Measurements from ENCODE around the gene SERPIND1. TPM values are rescaled to one million over a fixed set of nuclear protein-coding genes. Genes with fewer than 3 reads are reported as not detected.

SERPIND1 gene
- total and polyA plus RNA-seq, 2 of the 8 experiments (the other 6 are each of a cell fraction or from before 2014, with no cell fraction given), result not detected

DNA sequence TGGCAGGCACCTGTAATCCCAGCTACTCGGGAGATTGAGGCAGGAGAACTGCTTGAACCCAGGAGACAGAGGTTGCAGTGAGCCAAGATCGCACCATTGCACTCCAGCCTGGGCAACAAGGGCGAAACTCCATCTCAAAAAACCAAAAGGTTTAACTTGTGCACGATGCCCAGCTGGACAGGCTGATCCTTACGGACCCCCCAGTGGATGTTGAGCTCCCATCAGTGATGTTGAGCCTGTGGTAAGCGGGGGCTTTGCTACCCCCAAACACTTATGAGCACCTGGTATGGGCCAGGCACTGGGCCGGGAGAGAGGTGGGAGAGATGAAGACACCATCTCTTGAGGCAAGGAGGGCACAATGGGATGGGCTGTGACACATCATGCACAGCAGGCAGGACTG lies 7.4 kb upstream of the SERPIND1 start:
- Histone ChIP-seq H4K5ac (ENCODE audit: insufficient read length, low read depth, low read length) (no peak overlapping the region), H2BK20ac (ENCODE audit: low read length) (no peak overlapping the region), H3K4me2 (ENCODE audit: insufficient read depth in 1 of 2, low read depth in 2 of 2, low read length in 2 of 2) (no peak overlapping the region), H3K79me2 (ENCODE audit: control insufficient read depth in 1 of 2, insufficient read depth in 2 of 2, low read length in 2 of 2) (no peaks in the 10 kb centered on the region), H4K20me1 (replicated peaks in 1 of 2; ENCODE audit: control insufficient read depth in 1 of 2, insufficient read depth in 2 of 2, low read length in 2 of 2) (peaks cover 2 to 4% of the 10 kb centered on the region in 2 experiments), H3K27me3 (replicated peaks in 1 of 4; ENCODE audit: control insufficient read depth in 3 of 4, extremely low read depth in 1 of 4, insufficient read depth in 3 of 4, low read length in 3 of 4) (no peaks in the 10 kb centered on the region), H3K18ac (ENCODE audit: extremely low read depth, low read length) (no peak overlapping the region), H2AFZ (ENCODE audit: low read length) (no peak overlapping the region), H3K79me1 (ENCODE audit: low read depth, low read length) (no peaks in the 10 kb centered on the region), H3K4me1 (replicated peaks in 1 of 4; ENCODE audit: control insufficient read depth in 3 of 4, insufficient read depth in 4 of 4, low read length in 3 of 4) (no peaks in the 10 kb centered on the region), H3K9ac (replicated peaks in 1 of 4; ENCODE audit: extremely low read depth in 1 of 4, low read depth in 3 of 4, low read length in 3 of 4) (no peak overlapping the region), H3K9me3 (ENCODE audit: insufficient read depth in 2 of 2, low read depth in 1 of 2, low read length in 1 of 2) (no peaks in the 10 kb centered on the region), H2BK120ac (replicated peaks; ENCODE audit: low read depth, low read length) (no peak overlapping the region), H3K14ac (ENCODE audit: insufficient read length) (no peak overlapping the region), H3K4me3 (ENCODE audit: extremely low read depth in 1 of 4, insufficient read depth in 2 of 4, low read depth in 3 of 4, low read length in 4 of 4) (no peak overlapping the region), H2AK5ac (ENCODE audit: low read depth, low read length) (no peak overlapping the region), H3K27ac (ENCODE audit: low read depth, low read length) (no peak overlapping the region), H2BK12ac (ENCODE audit: low read depth, low read length) (no peak overlapping the region), H4K8ac (ENCODE audit: extremely low read depth, insufficient read depth, low read length) (no peak overlapping the region), H3K36me3 (ENCODE audit: control insufficient read depth in 2 of 4, insufficient read depth in 4 of 4, low read length in 3 of 4) (peaks cover 0 to 8% (median 3%) of the 10 kb centered on the region in 4 experiments; a peak in 4 of 8 replicates), H4K91ac (replicated peaks; ENCODE audit: insufficient read length, low read length) (no peak overlapping the region), H3K23me2 (ENCODE audit: low read depth, low read length) (no peaks in the 10 kb centered on the region), H2BK15ac (ENCODE audit: low read length) (no peak overlapping the region), H3K23ac (ENCODE audit: insufficient read length) (no peak overlapping the region), H3K56ac (replicated peaks; ENCODE audit: insufficient read length, low read depth, low read length) (no peak overlapping the region), H2BK5ac (ENCODE audit: low read depth, low read length) (no peak overlapping the region), H3K4ac (replicated peaks; ENCODE audit: insufficient read length, low read depth, low read length) (no peak overlapping the region)
- TF ChIP-seq TEAD4 (IDR thresholded peaks at IDR 0.05; ENCODE audit: low read depth, low read length) (no peak), SP1 (IDR thresholded peaks at IDR 0.05; ENCODE audit: low read depth, low read length) (no peak), JUN (IDR thresholded peaks at IDR 0.05; ENCODE audit: low read depth, low read length) (no peak), ASH2L (IDR thresholded peaks at IDR 0.05; ENCODE audit: low read length) (no peak), CTBP2 (IDR thresholded peaks at IDR 0.05; ENCODE audit: borderline replicate concordance, insufficient read depth, insufficient read length, low read length) (no peak)
- TF ChIP-seq, protein P1, sequence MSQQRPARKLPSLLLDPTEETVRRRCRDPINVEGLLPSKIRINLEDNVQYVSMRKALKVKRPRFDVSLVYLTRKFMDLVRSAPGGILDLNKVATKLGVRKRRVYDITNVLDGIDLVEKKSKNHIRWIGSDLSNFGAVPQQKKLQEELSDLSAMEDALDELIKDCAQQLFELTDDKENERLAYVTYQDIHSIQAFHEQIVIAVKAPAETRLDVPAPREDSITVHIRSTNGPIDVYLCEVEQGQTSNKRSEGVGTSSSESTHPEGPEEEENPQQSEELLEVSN (IDR thresholded peaks at IDR 0.05), result no peak
- TF ChIP-seq, protein P2, sequence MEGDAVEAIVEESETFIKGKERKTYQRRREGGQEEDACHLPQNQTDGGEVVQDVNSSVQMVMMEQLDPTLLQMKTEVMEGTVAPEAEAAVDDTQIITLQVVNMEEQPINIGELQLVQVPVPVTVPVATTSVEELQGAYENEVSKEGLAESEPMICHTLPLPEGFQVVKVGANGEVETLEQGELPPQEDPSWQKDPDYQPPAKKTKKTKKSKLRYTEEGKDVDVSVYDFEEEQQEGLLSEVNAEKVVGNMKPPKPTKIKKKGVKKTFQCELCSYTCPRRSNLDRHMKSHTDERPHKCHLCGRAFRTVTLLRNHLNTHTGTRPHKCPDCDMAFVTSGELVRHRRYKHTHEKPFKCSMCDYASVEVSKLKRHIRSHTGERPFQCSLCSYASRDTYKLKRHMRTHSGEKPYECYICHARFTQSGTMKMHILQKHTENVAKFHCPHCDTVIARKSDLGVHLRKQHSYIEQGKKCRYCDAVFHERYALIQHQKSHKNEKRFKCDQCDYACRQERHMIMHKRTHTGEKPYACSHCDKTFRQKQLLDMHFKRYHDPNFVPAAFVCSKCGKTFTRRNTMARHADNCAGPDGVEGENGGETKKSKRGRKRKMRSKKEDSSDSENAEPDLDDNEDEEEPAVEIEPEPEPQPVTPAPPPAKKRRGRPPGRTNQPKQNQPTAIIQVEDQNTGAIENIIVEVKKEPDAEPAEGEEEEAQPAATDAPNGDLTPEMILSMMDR (IDR thresholded peaks at IDR 0.05; ENCODE audit: control extremely low read depth in 1 of 3, insufficient read depth in 1 of 3, low read depth in 1 of 3, low read length in 3 of 3), result no peak
- DNase-seq (ENCODE audit: low read depth in 1 of 2, low spot score in 2 of 2), result no peak
- WGBS, 2 experiments (ENCODE audit: extremely low coverage in 1 of 2, insufficient coverage in 1 of 2, insufficient read length in 1 of 2, insufficient replicate concordance in 2 of 2, low coverage in 1 of 2, low lambda C conversion rate in 2 of 2, missing lambda C conversion rate in 1 of 2), result 96% methylated on average over 7 of the region's 7 CpGs; no CpG with 5 or more reads in 1 of the 2 experiments
- POLR2A ChIA-PET (ENCODE audit: partially characterized antibody), result interaction anchor here (0.6 kb wide), 1 partner anchor 236 kb away, joined by 3 read pairs; no protein-coding TSS in a partner anchor
- CTCF ChIA-PET (ENCODE audit: partially characterized antibody), result interaction anchor here (1.1 to 1.8 kb wide), 4 partner anchors 8 to 27 kb away, joined by 3 to 5 read pairs (median 4); no protein-coding TSS in a partner anchor
- no peak for FAIRE-seq

Measured in H1 (cell line).